ENCODE data around the gene TCEAL9. TPM values are rescaled to one million over a fixed set of nuclear protein-coding genes. Genes with fewer than 3 reads are reported as not detected.

The TCEAL9 gene
- polyA plus RNA-seq, 3 donors, result 0.49 to 2.2 (median 0.49) TPM

DNA sequence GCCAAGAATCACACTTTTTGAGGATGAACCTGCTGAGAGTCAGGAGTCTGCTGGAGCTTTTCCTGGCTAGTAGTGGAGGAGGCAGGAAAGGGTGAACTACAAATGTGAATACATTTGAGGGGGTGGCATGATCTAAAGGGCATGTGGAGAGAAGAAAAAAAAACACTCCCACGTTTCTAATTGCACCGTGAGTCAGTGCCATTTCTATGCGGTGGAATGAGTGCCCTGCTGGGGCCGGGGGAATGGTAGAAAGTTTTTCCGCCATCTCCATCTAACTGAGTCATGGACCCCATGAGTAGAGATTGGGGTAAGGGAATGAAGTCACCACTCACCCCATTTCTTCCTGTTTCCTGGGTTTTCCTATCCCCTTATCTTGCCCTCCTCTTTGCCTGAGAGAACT is 39.9 kb downstream of the TCEAL9 start:
- peaks cover 14% of the 10 kb centered on the region for H3K4me1 Mint-ChIP-seq

DNA sequence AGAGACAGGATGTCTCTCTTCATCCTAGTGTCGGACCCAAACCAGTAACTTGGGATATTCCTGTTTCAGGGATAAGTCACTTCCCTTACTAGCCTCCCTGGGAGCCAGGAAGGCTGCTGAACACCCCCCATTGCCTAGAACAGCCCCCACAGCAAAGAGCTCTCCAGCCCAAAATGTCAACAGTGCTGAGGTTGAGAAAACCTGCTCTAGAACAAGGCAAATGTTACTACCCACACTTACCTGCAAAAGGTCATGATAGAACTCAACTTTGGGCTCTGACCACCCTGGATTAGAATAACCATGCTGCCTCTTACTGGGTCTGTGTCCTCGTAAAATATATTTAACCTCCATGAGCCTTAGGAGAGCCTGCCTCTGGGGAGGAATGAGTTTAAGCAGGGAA is 40.4 kb downstream of the TCEAL9 start:
- no peak overlapping the region for H3K4me3 ChIP-seq (replicated peaks in 1 of 3; ENCODE audit: low read depth in 2 of 3, low read length in 3 of 3)
- no peak overlapping the region for H3K4me3 Mint-ChIP-seq
- H3K36me3 Mint-ChIP-seq, result no peaks in the 10 kb centered on the region
- peaks cover 0 to 6% (median 0%) of the 10 kb centered on the region in 3 donors for H3K27me3 Mint-ChIP-seq (ENCODE audit: low read depth in 3 of 3)
- no peaks in the 10 kb centered on the region for H3K27me3 ChIP-seq (ENCODE audit: control insufficient read depth in 2 of 2, insufficient read depth in 2 of 2, low read length in 2 of 2)
- TF ChIP-seq, protein P1, sequence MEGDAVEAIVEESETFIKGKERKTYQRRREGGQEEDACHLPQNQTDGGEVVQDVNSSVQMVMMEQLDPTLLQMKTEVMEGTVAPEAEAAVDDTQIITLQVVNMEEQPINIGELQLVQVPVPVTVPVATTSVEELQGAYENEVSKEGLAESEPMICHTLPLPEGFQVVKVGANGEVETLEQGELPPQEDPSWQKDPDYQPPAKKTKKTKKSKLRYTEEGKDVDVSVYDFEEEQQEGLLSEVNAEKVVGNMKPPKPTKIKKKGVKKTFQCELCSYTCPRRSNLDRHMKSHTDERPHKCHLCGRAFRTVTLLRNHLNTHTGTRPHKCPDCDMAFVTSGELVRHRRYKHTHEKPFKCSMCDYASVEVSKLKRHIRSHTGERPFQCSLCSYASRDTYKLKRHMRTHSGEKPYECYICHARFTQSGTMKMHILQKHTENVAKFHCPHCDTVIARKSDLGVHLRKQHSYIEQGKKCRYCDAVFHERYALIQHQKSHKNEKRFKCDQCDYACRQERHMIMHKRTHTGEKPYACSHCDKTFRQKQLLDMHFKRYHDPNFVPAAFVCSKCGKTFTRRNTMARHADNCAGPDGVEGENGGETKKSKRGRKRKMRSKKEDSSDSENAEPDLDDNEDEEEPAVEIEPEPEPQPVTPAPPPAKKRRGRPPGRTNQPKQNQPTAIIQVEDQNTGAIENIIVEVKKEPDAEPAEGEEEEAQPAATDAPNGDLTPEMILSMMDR (IDR thresholded peaks at IDR 0.05), result no peak
- H3K27ac ChIP-seq (ENCODE audit: low read depth in 1 of 2, low read length in 2 of 2), result no peak overlapping the region
- no peak overlapping the region for H3K9ac ChIP-seq (ENCODE audit: insufficient read depth, low read length, poor library complexity, severe bottlenecking)
- no peaks in the 10 kb centered on the region for H4K20me1 ChIP-seq (ENCODE audit: insufficient read depth, low read length)
- H3K9me3 ChIP-seq (replicated peaks in 1 of 2; ENCODE audit: control insufficient read depth in 1 of 2, insufficient read depth in 1 of 2, low read length in 2 of 2), result no peaks in the 10 kb centered on the region
- H3K9me3 Mint-ChIP-seq, result peaks cover 0 to 8% (median 0%) of the 10 kb centered on the region in 7 donors
- peaks cover 7 to 14% of the 10 kb centered on the region in 2 donors for H3K4me1 ChIP-seq (ENCODE audit: control insufficient read depth in 1 of 2, insufficient read depth in 2 of 2, low read length in 2 of 2)
- H2AFZ ChIP-seq (ENCODE audit: insufficient read depth, low read depth, low read length, poor library complexity, severe bottlenecking), result no peak overlapping the region
- no peaks in the 10 kb centered on the region for H3K79me2 ChIP-seq (ENCODE audit: insufficient read depth, low read length)
- H3K4me2 ChIP-seq (replicated peaks; ENCODE audit: extremely low read depth, low read length, poor library complexity, severe bottlenecking), result no peak overlapping the region
- H3K36me3 ChIP-seq (replicated peaks in 1 of 2; ENCODE audit: control insufficient read depth in 1 of 2, insufficient read depth in 2 of 2, low read length in 2 of 2), result no peaks in the 10 kb centered on the region
- no peak overlapping the region for H3K27ac Mint-ChIP-seq
- intact Hi-C loops (cut with micrococcal nuclease), result no loop called here
- peaks cover 14% of the 10 kb centered on the region for H3K4me1 Mint-ChIP-seq
- DNase-seq, result no peak
- no CpG with 5 or more reads among the region's 2 CpGs for WGBS (ENCODE audit: insufficient coverage)

More for the DNA sequence above, 39.9 kb downstream of the TCEAL9 start:
- WGBS (ENCODE audit: insufficient coverage), result no CpG with 5 or more reads among the region's 5 CpGs
- Histone ChIP-seq H4K20me1 (ENCODE audit: insufficient read depth, low read length) (no peaks in the 10 kb centered on the region), H3K4me1 (ENCODE audit: control insufficient read depth in 1 of 2, insufficient read depth in 2 of 2, low read length in 2 of 2) (peaks cover 7 to 14% of the 10 kb centered on the region in 2 donors), H3K27me3 (ENCODE audit: control insufficient read depth in 2 of 2, insufficient read depth in 2 of 2, low read length in 2 of 2) (no peaks in the 10 kb centered on the region), H3K27ac (ENCODE audit: low read depth in 1 of 2, low read length in 2 of 2) (no peak overlapping the region), H3K4me2 (replicated peaks; ENCODE audit: extremely low read depth, low read length, poor library complexity, severe bottlenecking) (no peak overlapping the region), H2AFZ (ENCODE audit: insufficient read depth, low read depth, low read length, poor library complexity, severe bottlenecking) (no peak overlapping the region), H3K9me3 (replicated peaks in 1 of 2; ENCODE audit: control insufficient read depth in 1 of 2, insufficient read depth in 1 of 2, low read length in 2 of 2) (no peaks in the 10 kb centered on the region), H3K36me3 (replicated peaks in 1 of 2; ENCODE audit: control insufficient read depth in 1 of 2, insufficient read depth in 2 of 2, low read length in 2 of 2) (no peaks in the 10 kb centered on the region), H3K4me3 (replicated peaks in 1 of 3; ENCODE audit: low read depth in 2 of 3, low read length in 3 of 3) (no peak overlapping the region), H3K79me2 (ENCODE audit: insufficient read depth, low read length) (no peaks in the 10 kb centered on the region), H3K9ac (ENCODE audit: insufficient read depth, low read length, poor library complexity, severe bottlenecking) (no peak overlapping the region)
- intact Hi-C loops (cut with micrococcal nuclease), result no loop called here
- peaks cover under 1 to 8% (median 2%) of the 10 kb centered on the region in 3 donors for H3K27me3 Mint-ChIP-seq (ENCODE audit: low read depth in 3 of 3)
- H3K4me3 Mint-ChIP-seq, result no peak overlapping the region
- peaks cover 0 to 8% (median 0%) of the 10 kb centered on the region in 7 donors for H3K9me3 Mint-ChIP-seq
- TF ChIP-seq, protein P1 (IDR thresholded peaks at IDR 0.05), result no peak
- no peak for DNase-seq
- H3K27ac Mint-ChIP-seq, result no peak overlapping the region
- H3K36me3 Mint-ChIP-seq, result no peaks in the 10 kb centered on the region
